Fibroblast of mammary gland (primary cell): ENCODE results near the gene ERG.
A peak's percentile ranks its signal among the peaks of the same experiment; 100 is the strongest.

Source experiments
- DNase-seq: peaks from one replicate; pipeline ENCODE4 v3.0.0-alpha.2; 2010; ENCODE audit warnings: low read depth
- H3K4me3 ChIP-seq: 2 replicates; pipeline ENCODE4 v1.5.1; 2011; ENCODE audit warnings: low read depth, mild to moderate bottlenecking, low read length, moderate library complexity; ENCODE audit not compliant: control insufficient read depth
- CTCF ChIP-seq: conservative IDR thresholded peaks from 2 replicates; pipeline ENCODE4 v1.5.1; 2011; ENCODE audit warnings: low read depth, low read length, inconsistent platforms; ENCODE audit not compliant: control insufficient read depth, insufficient read depth

Gene ERG

GRCh38 chr21:38503583-38503982, 5.3 kb upstream of the ERG start:
- peak; percentile 6 for DNase-seq
- TF ChIP-seq CTCF, result no peak
- no peak overlapping the region for H3K4me3 ChIP-seq

- no peak for TF ChIP-seq CTCF
- no peak for DNase-seq
- H3K4me3 ChIP-seq, result no peak overlapping the region
These were observed 1.8 kb upstream of the ERG start for GRCh38 chr21:38500073-38500472.

- no peak for TF ChIP-seq CTCF
- DNase-seq, result no peak
- H3K4me3 ChIP-seq, result no peak overlapping the region
These were observed 1.0 kb upstream of the ERG start for GRCh38 chr21:38499296-38499695.

- H3K4me3 ChIP-seq, result no peak overlapping the region
- no peak for TF ChIP-seq CTCF
- no peak for DNase-seq
These were observed 2.1 kb downstream of the ERG start for GRCh38 chr21:38496224-38496623.

- DNase-seq, result no peak
- H3K4me3 ChIP-seq, result no peak overlapping the region
- TF ChIP-seq CTCF, result no peak
These were observed 2.6 kb downstream of the ERG start for GRCh38 chr21:38495696-38496095.

GRCh38 chr21:38495242-38495641, 3.0 kb downstream of the ERG start:
- TF ChIP-seq CTCF, result no peak
- no peak for DNase-seq
- H3K4me3 ChIP-seq, result no peak overlapping the region

- H3K4me3 ChIP-seq, result no peak overlapping the region
- no peak for TF ChIP-seq CTCF
- DNase-seq, result no peak
These were observed 3.6 kb downstream of the ERG start for GRCh38 chr21:38494703-38495102.
